ENCODE measurements around the gene RNU6-9.

DNA sequence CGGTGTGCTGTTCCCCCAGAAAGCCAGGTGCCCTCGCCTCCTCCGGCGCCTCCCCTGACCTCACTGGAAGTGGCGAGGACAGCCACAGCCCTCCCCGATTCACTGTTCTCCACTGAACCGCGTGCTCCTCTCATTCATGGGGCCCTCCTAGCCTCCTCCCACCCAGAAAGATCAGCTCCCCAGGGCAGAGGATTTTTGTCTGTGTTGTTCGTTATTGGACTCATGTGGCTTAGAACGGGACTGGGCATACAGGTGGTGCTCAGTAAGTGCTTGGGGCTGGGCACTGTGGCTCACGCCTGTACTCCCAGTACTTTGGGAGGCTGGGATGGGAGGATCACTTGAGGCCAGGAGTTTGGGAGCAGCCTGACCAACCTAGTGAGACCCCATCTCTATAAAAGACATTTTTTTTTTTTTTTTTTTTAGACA, 48.7 kb upstream of the RNU6-9 start:
- TF ChIP-seq, protein P1, sequence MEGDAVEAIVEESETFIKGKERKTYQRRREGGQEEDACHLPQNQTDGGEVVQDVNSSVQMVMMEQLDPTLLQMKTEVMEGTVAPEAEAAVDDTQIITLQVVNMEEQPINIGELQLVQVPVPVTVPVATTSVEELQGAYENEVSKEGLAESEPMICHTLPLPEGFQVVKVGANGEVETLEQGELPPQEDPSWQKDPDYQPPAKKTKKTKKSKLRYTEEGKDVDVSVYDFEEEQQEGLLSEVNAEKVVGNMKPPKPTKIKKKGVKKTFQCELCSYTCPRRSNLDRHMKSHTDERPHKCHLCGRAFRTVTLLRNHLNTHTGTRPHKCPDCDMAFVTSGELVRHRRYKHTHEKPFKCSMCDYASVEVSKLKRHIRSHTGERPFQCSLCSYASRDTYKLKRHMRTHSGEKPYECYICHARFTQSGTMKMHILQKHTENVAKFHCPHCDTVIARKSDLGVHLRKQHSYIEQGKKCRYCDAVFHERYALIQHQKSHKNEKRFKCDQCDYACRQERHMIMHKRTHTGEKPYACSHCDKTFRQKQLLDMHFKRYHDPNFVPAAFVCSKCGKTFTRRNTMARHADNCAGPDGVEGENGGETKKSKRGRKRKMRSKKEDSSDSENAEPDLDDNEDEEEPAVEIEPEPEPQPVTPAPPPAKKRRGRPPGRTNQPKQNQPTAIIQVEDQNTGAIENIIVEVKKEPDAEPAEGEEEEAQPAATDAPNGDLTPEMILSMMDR (conservative IDR thresholded peaks at IDR 0.05; ENCODE audit: low read depth, low read length) = no peak
- TF ChIP-seq EZH2 (IDR thresholded peaks at IDR 0.05; ENCODE audit: low read length, unreplicated experiment) = no peak
